Lower leg skin (tissue), 4 donors: Measurements from ENCODE around the gene PRIM2. TPM values are rescaled to one million over a fixed set of nuclear protein-coding genes. Genes with fewer than 3 reads are reported as not detected.
"Not testable (repeated sequence)": the region's sequence is repeated elsewhere in the genome, so short reads cannot be mapped to it uniquely, and the experiment has no call there.

ENCODE experiments used
- DNase-seq, 2 donors: peaks; one replicate each; pipeline ENCODE4 v3.0.0-alpha.2; 2019; ENCODE audit warnings: low spot score in 2 of 2
- H3K4me3 ChIP-seq: fragments of 200-600 bp; sonication (generic); 2 replicates; pipeline ENCODE4 v1.5.1; 2017; ENCODE audit warnings: mild to moderate bottlenecking, low read depth; ENCODE audit not compliant: poor library complexity, severe bottlenecking
- CTCF ChIP-seq, 3 donors: fragments of 450-650 bp; IDR thresholded peaks; one replicate each; pipeline ENCODE4 v1.5.1; 2016; ENCODE audit warnings: antibody characterized with exemption in 3 of 3, mild to moderate bottlenecking in 3 of 3, moderate library complexity in 2 of 3
- POLR2A ChIP-seq, 2 donors: fragments of 450-650 bp; IDR thresholded peaks; one replicate each; pipeline ENCODE4 v1.6.1; 2016 to 2017; ENCODE audit warnings: antibody characterized with exemption in 2 of 2, mild to moderate bottlenecking in 1 of 2, moderate library complexity in 1 of 2
- WGBS, 2 donors: methylation state at CpG; one replicate each; pipeline ENCODE4 v1.1.5; 2018; 5-methylcytosine and 5-hydroxymethylcytosine counted together
- intact Hi-C: fragments of 100-400 bp; cut with DNase I; formaldehyde crosslinking; loops from one replicate; pipeline ENCODE4 v1.15.0; 2023; ENCODE audit warnings: low total_unique reads
- total RNA-seq, 4 donors: library from RNA; depleted of rRNA; stranded (reverse); fragments of >200 nt; gene quantifications; one replicate each; pipeline ENCODE4 v1.1.0, GENCODE V29; 2016

PRIM2 gene
- total RNA-seq, 4 donors from 2014 or later: 6.4 to 9.7 (median 6.7) TPM

- WGBS, 2 donors: 41 to 58% methylated on average over 3 of the region's 3 CpGs
- no peak overlapping the region for H3K4me3 ChIP-seq
- intact Hi-C loops: no loop called here
- TF ChIP-seq CTCF (IDR thresholded peaks at IDR 0.05) (no peak), POLR2A (IDR thresholded peaks at IDR 0.05) (no peak)
- DNase-seq: no peak
These were observed 12.3 kb upstream of the PRIM2 start for GRCh38 chr6:57305107-57305506.

GRCh38 chr6:57305761-57306160 lies 11.7 kb upstream of the PRIM2 start:
- no peak overlapping the region for H3K4me3 ChIP-seq
- TF ChIP-seq POLR2A (IDR thresholded peaks at IDR 0.05) (no peak), CTCF (IDR thresholded peaks at IDR 0.05) (no peak)
- intact Hi-C loops: no loop called here
- DNase-seq: no peak
- 43 to 45% methylated on average over 2 of the region's 2 CpGs for WGBS, 2 donors

- no peak for TF ChIP-seq CTCF (IDR thresholded peaks at IDR 0.05)
- TF ChIP-seq POLR2A (IDR thresholded peaks at IDR 0.05): no peak
- WGBS, 2 donors: 63 to 67% methylated on average over 5 of the region's 5 CpGs
- no peak overlapping the region for H3K4me3 ChIP-seq
- intact Hi-C loops: no loop called here
- DNase-seq: no peak
These were observed 11.2 kb upstream of the PRIM2 start for GRCh38 chr6:57306273-57306672.

- intact Hi-C loops: no loop called here
- WGBS, 2 donors: 88 to 89% methylated on average over 1 of the region's 1 CpG
These were observed 9.6 kb upstream of the PRIM2 start for GRCh38 chr6:57307850-57308249.

GRCh38 chr6:57308755-57309154 lies 8.7 kb upstream of the PRIM2 start:
- intact Hi-C loops, DNase-seq, H3K4me3 ChIP-seq: not testable (repeated sequence)
- WGBS, 2 donors: 88 to 90% methylated on average over 3 of the region's 3 CpGs

More at GRCh38 chr6:57307850-57308249, 9.6 kb upstream of the PRIM2 start:
- H3K4me3 ChIP-seq: no peak overlapping the region
- no peak for DNase-seq
- TF ChIP-seq POLR2A (IDR thresholded peaks at IDR 0.05) (no peak), CTCF (IDR thresholded peaks at IDR 0.05) (no peak)

GRCh38 chr6:57310095-57310816 lies 7.2 kb upstream of the PRIM2 start:
- WGBS, 2 donors: 86 to 89% methylated on average over 12 to 13 of the region's 21 CpGs
- intact Hi-C loops: loop anchor here (10.0 kb wide), 1 partner anchor 115 kb away; no protein-coding TSS in a partner anchor
- H3K4me3 ChIP-seq, DNase-seq: not testable (repeated sequence)

GRCh38 chr6:57310817-57311157 lies 6.6 kb upstream of the PRIM2 start:
- no peak for TF ChIP-seq CTCF (IDR thresholded peaks at IDR 0.05)
- no peak for TF ChIP-seq POLR2A (IDR thresholded peaks at IDR 0.05)
- no peak overlapping the region for H3K4me3 ChIP-seq
- intact Hi-C loops: loop anchor here (10.0 kb wide), 1 partner anchor 116 kb away; no protein-coding TSS in a partner anchor
- no peak for DNase-seq
- WGBS, 2 donors: 92 to 93% methylated on average over 11 to 14 of the region's 24 CpGs

- intact Hi-C loops: loop anchor here (10.0 kb wide), 1 partner anchor 117 kb away; no protein-coding TSS in a partner anchor
- DNase-seq, H3K4me3 ChIP-seq: not testable (repeated sequence)
- 94 to 95% methylated on average over 42 to 44 of the region's 44 CpGs for WGBS, 2 donors
These were observed 6.0 kb upstream of the PRIM2 start for GRCh38 chr6:57311300-57312003.
